HG03045 (cell line): Measurements from ENCODE around the gene HNRNPCL1.
"Not testable (repeated sequence)": the region's sequence is repeated elsewhere in the genome, so short reads cannot be mapped to it uniquely, and the experiment has no call there.

ENCODE experiments used
- ATAC-seq: cut with Tn5 transposase; IDR thresholded peaks from one replicate; pipeline ENCODE4 v1.9.1; 2021; ENCODE audit warnings: mild to moderate bottlenecking, moderate library complexity; ENCODE audit not compliant: unreplicated experiment

The HNRNPCL1 gene

GRCh38 chr1:12848620-12849019, at the start of gene HNRNPCL1:
TSS of gene HNRNPCL1 (minus strand) at chr1:12848720. CDS start at chr1:12848289, 431 bp downstream.
- ATAC-seq: not testable (repeated sequence)

- ATAC-seq: not testable (repeated sequence)
Measured at GRCh38 chr1:12898170-12898569, 49.6 kb upstream of the HNRNPCL1 start, which contains the start of gene PRAMEF10. TSS of gene PRAMEF10 (minus strand) at chr1:12898270. CDS start at chr1:12895847, 2,423 bp downstream.

DNA sequence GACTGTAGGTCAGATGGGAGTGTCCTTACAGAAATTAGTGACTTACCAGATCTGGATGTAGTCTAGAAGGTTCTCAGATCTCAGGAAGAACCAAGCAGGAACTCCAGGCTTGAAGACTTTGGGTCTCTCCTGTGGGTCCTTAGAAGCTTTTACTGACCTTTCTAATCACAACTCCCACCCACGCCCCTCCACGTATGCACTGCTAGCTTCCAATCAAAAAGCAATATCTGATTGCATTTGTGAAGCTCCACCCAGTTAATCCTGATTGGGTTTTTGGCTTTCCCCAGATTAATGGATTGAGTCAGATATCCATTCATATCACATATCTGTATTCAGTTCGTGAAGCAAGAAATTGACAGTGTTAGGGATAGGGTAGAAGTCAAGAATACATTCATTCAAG, 37.6 kb upstream of the HNRNPCL1 start, which contains the start of gene PRAMEF4:
PRAMEF4 (minus strand) TSS at position 101 of the 400 bp plus-strand sequence. CDS start 2,807 bp downstream, outside the sequence.
- not testable (repeated sequence) for ATAC-seq

- not testable (repeated sequence) for ATAC-seq
Measured at GRCh38 chr1:12878453-12878852, 29.9 kb upstream of the HNRNPCL1 start.

GRCh38 chr1:12863131-12863880, 14.8 kb upstream of the HNRNPCL1 start:
- ATAC-seq: not testable (repeated sequence)

GRCh38 chr1:12856786-12857185, 8.3 kb upstream of the HNRNPCL1 start, which contains the start of gene PRAMEF2:
TSS of gene PRAMEF2 (plus strand) at chr1:12857086. CDS start at chr1:12859010, 1,924 bp downstream.
- not testable (repeated sequence) for ATAC-seq

GRCh38 chr1:12851779-12852178, 3.3 kb upstream of the HNRNPCL1 start:
- ATAC-seq: no peak

DNA sequence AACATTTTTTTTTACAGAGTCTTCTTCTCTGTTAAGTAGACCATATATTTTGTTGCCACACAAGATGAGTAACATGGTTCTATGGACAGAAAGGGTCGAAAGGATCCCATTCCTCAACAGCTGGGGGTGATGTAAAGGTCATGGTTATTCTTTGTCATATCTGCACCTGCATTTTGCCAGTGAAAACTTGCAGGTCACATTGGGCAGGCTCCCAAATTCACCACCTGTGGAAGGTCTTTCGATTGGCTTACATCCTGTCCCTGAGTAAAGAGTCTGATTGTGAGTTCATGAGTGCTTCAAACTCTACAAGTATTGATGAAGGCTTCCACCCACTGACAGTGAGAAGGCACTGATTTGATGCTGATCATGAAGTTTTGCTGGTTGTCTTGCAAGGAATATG, 15.3 kb downstream of the HNRNPCL1 start:
- ATAC-seq: not testable (repeated sequence)

DNA sequence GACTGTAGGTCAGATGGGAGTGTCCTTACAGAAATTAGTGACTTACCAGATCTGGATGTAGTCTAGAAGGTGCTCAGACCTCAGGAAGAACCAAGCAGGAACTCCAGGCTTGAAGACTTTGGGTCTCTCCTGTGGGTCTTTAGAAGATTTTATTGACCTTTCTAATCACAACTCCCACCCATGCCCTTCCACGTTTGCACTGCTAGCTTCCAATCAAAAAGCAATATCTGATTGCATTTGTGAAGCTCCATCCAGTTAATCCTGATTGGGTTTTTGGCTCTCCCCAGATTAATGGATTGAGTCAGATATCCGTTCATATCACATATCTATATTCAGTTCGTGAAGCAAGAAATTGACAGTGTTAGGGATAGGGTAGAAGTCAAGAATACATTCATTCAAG, 17.2 kb downstream of the HNRNPCL1 start, which contains the start of gene PRAMEF11:
PRAMEF11 (minus strand) TSS at position 101 of the 400 bp plus-strand sequence. CDS start 2,621 bp downstream, outside the sequence.
- not testable (repeated sequence) for ATAC-seq

- not testable (repeated sequence) for ATAC-seq
Measured at GRCh38 chr1:12819061-12819460, 29.5 kb downstream of the HNRNPCL1 start.

DNA sequence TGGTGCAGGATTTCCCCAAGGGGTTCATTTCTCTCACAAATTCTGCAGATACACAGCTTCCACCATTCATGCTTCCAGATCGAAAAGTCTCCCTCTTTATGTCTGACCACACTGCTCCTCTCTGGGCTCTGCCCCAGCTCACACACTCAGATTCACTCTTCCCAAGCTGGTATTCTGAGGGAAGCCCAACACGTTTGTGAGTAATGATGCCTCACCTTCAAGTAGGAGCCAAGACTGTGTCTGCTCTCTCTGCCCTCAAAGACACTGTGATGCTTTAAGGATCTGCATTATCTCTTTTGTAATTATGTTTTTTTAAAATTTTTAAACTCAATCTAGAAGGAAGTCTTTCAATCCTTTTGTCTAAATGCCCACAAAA, 37.1 kb downstream of the HNRNPCL1 start:
- ATAC-seq: no peak

DNA sequence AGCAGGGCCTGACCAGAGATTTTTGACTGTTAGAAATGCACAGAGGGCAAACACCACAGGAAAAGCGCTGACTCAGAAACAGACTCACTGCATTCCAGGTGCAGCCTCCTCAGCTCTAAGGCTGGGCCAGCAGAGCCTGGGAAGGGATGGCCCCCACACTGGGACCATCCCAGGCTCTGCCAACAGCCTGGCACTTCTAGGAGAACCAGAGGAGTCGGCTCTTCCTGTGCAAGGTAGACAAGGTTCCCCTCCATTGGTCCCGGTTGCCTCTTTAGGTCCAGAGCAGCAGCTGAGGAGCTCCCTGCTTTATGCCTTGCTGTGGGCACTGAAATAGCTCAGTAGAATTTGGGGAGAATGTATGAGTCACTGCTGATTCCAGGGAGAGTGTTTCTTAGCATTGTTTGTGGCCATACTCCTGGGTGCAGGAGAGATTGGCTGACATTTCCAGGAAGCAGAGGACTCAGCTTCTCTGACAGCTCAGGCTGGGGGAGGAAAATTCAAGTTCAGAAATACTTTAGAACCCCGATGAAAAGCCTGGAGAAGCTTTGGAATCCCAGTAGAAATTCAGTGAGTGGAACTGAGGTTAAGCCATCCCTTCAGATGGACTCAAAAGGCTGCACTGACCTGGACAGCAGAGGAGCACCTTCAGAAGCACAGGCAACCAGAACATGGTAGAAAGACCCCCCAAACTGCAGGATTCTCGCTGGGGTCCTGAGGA, 37.7 kb downstream of the HNRNPCL1 start:
- ATAC-seq: no peak

- no peak for ATAC-seq
Measured at GRCh38 chr1:12809933-12810332, 38.6 kb downstream of the HNRNPCL1 start.

GRCh38 chr1:12799730-12800129, 48.8 kb downstream of the HNRNPCL1 start:
- no peak for ATAC-seq

GRCh38 chr1:12798911-12799310, 49.6 kb downstream of the HNRNPCL1 start:
- ATAC-seq: no peak
